Measurements from ENCODE around the gene G6PC2. TPM values are rescaled to one million over a fixed set of nuclear protein-coding genes. Genes with fewer than 3 reads are reported as not detected.

The G6PC2 gene
- total and polyA plus RNA-seq, 10 of the 15 experiments (the other 5 are each of a cell fraction or from before 2014, with no cell fraction given), result not detected

DNA sequence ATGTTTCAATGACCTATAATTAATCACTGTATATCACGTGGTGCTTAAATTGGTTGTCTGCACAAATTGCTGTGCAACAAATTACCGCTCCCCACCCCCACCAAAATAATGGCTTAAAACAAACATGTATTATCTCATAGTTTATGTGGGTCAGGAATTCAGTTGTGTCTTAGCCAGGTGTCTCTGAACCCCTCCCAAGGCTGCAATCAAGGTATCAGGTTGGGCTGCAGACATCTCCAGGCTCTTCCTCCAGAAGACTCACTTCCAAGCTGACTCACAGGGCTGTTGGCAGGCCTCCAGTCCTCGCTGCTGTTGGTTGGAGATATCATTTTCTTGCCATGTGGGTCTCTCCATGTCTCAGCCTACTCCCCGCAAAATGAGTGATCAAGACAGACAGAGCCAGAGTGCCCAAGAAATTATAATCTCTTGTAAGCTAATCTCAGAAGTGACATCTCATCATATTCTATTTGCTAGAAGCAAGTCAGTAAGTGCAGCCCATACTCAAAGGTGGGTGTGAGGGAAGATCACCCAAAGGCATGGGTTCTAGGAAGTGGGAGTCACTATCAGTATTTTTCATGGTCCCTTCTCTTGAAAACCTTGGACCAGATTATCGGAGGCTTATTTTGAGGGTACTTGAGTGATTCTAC, 49.3 kb upstream of the G6PC2 start:
- no peaks in the 10 kb centered on the region for H3K79me2 ChIP-seq (ENCODE audit: control insufficient read depth, insufficient read depth, low read length)
- 87% methylated on average over 5 of the region's 5 CpGs for WGBS (ENCODE audit: insufficient coverage, insufficient replicate concordance, low lambda C conversion rate, missing lambda C conversion rate)
- H4K20me1 ChIP-seq (ENCODE audit: control insufficient read depth, insufficient read depth), result no peaks in the 10 kb centered on the region
- SMC1A ChIA-PET (ENCODE audit: uncharacterized antibody, unreplicated experiment), result no interaction called here
- H3K27ac ChIP-seq (ENCODE audit: control insufficient read depth, insufficient read depth), result no peak overlapping the region
- POLR2A ChIA-PET, result no interaction called here
- intact Hi-C loops (cut with micrococcal nuclease; ENCODE audit: unreplicated experiment), result no loop called here
- no peak for DNase-seq (ENCODE audit: low read depth, low spot score)
- no peaks in the 10 kb centered on the region; a peak in 1 of 4 replicates for H3K36me3 ChIP-seq (ENCODE audit: control insufficient read depth in 2 of 2, insufficient read depth in 2 of 2, low read length in 1 of 2)
- no peak overlapping the region for H2AFZ ChIP-seq (ENCODE audit: control insufficient read depth, low read depth, low read length)
- RAD21 ChIA-PET (ENCODE audit: unreplicated experiment), result no interaction called here
- no peak for TF ChIP-seq MEF2B (IDR thresholded peaks at IDR 0.05; ENCODE audit: partially characterized antibody, poor library complexity, severe bottlenecking)
- TF ChIP-seq CBFB (IDR thresholded peaks at IDR 0.05; ENCODE audit: low read depth), result no peak
- TF ChIP-seq RBBP5 (conservative IDR thresholded peaks at IDR 0.05), result no peak
- no peak for TF ChIP-seq STAT1 (conservative IDR thresholded peaks at IDR 0.05)
- no peak for FAIRE-seq
- H3K27me3 ChIP-seq (replicated peaks in 1 of 2; ENCODE audit: control insufficient read depth in 2 of 2, insufficient read depth in 2 of 2, low read length in 1 of 2), result no peaks in the 10 kb centered on the region
- H3K9ac ChIP-seq (ENCODE audit: control insufficient read depth, insufficient read depth, low read length), result no peak overlapping the region
- CTCF ChIA-PET, result no interaction called here
- H3K4me3 ChIP-seq, result no peak overlapping the region
- no peak overlapping the region for H3K4me2 ChIP-seq (ENCODE audit: control insufficient read depth, insufficient read depth)
- no peaks in the 10 kb centered on the region for H3K9me3 ChIP-seq (replicated peaks; ENCODE audit: control insufficient read depth, insufficient read depth, low read length)
- H3K4me1 ChIP-seq (ENCODE audit: control insufficient read depth, insufficient read depth, low read length), result no peaks in the 10 kb centered on the region
- in situ Hi-C loops (cut with MboI), result no loop called here
- ATAC-seq, result no peak
- no TSS peak for BruUV-seq (replicated peaks)

DNA sequence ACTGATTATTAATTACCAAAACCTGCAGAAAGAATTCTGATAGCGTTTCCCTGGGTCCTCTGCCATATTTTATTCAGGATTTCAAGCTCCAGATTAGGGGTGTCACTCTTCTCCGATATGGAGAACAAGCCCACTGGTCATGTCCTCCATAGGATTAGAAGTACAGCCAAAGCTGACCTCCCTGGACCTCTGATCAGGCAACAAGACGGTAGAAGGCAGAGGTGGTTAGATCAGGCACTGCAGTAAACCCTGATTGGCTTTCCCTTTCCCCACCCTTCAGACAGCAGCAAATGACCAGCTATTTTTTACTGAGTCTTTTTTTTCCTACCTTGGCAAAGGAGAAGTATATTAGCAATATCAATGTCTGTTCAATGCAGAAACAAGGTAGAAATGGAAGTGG, 48.6 kb upstream of the G6PC2 start:
- POLR2A ChIA-PET, result no interaction called here
- WGBS (ENCODE audit: insufficient coverage, insufficient replicate concordance, low lambda C conversion rate, missing lambda C conversion rate), result 80% methylated on average over 3 of the region's 3 CpGs
- ATAC-seq (no peak), DNase-seq (ENCODE audit: low read depth, low spot score) (no peak), FAIRE-seq (no peak)
- intact Hi-C loops (cut with micrococcal nuclease; ENCODE audit: unreplicated experiment), result no loop called here
- SMC1A ChIA-PET (ENCODE audit: uncharacterized antibody, unreplicated experiment), result no interaction called here
- CTCF ChIA-PET, result no interaction called here
- H4K20me1 ChIP-seq (ENCODE audit: control insufficient read depth, insufficient read depth), result no peaks in the 10 kb centered on the region
- no peak overlapping the region for H2AFZ ChIP-seq (ENCODE audit: control insufficient read depth, low read depth, low read length)
- H3K27ac ChIP-seq (ENCODE audit: control insufficient read depth, insufficient read depth), result no peak overlapping the region
- BruUV-seq (replicated peaks), result no TSS peak
- H3K9ac ChIP-seq (ENCODE audit: control insufficient read depth, insufficient read depth, low read length), result no peak overlapping the region
- H3K4me2 ChIP-seq (ENCODE audit: control insufficient read depth, insufficient read depth), result no peak overlapping the region
- H3K9me3 ChIP-seq (replicated peaks; ENCODE audit: control insufficient read depth, insufficient read depth, low read length), result no peaks in the 10 kb centered on the region
- no peaks in the 10 kb centered on the region; a peak in 1 of 4 replicates for H3K36me3 ChIP-seq (ENCODE audit: control insufficient read depth in 2 of 2, insufficient read depth in 2 of 2, low read length in 1 of 2)
- in situ Hi-C loops (cut with MboI), result no loop called here
- no peaks in the 10 kb centered on the region for H3K79me2 ChIP-seq (ENCODE audit: control insufficient read depth, insufficient read depth, low read length)
- H3K4me1 ChIP-seq (ENCODE audit: control insufficient read depth, insufficient read depth, low read length), result no peaks in the 10 kb centered on the region
- RAD21 ChIA-PET (ENCODE audit: unreplicated experiment), result no interaction called here
- no peak overlapping the region for H3K4me3 ChIP-seq
- H3K27me3 ChIP-seq (replicated peaks in 1 of 2; ENCODE audit: control insufficient read depth in 2 of 2, insufficient read depth in 2 of 2, low read length in 1 of 2), result no peaks in the 10 kb centered on the region
- TF ChIP-seq, protein P1, sequence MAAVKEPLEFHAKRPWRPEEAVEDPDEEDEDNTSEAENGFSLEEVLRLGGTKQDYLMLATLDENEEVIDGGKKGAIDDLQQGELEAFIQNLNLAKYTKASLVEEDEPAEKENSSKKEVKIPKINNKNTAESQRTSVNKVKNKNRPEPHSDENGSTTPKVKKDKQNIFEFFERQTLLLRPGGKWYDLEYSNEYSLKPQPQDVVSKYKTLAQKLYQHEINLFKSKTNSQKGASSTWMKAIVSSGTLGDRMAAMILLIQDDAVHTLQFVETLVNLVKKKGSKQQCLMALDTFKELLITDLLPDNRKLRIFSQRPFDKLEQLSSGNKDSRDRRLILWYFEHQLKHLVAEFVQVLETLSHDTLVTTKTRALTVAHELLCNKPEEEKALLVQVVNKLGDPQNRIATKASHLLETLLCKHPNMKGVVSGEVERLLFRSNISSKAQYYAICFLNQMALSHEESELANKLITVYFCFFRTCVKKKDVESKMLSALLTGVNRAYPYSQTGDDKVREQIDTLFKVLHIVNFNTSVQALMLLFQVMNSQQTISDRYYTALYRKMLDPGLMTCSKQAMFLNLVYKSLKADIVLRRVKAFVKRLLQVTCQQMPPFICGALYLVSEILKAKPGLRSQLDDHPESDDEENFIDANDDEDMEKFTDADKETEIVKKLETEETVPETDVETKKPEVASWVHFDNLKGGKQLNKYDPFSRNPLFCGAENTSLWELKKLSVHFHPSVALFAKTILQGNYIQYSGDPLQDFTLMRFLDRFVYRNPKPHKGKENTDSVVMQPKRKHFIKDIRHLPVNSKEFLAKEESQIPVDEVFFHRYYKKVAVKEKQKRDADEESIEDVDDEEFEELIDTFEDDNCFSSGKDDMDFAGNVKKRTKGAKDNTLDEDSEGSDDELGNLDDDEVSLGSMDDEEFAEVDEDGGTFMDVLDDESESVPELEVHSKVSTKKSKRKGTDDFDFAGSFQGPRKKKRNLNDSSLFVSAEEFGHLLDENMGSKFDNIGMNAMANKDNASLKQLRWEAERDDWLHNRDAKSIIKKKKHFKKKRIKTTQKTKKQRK (IDR thresholded peaks at IDR 0.05; ENCODE audit: low read depth, low read length), result no peak
- no peak for TF ChIP-seq ZNF24 (IDR thresholded peaks at IDR 0.05)
- no peak for TF ChIP-seq MTA3 (IDR thresholded peaks at IDR 0.05; ENCODE audit: borderline replicate concordance, low read length)
- no peak for TF ChIP-seq TBL1XR1 (IDR thresholded peaks at IDR 0.05; ENCODE audit: low read depth, low read length)
- no peak for TF ChIP-seq ESRRA (IDR thresholded peaks at IDR 0.05; ENCODE audit: low read length)
- TF ChIP-seq CHD4 (IDR thresholded peaks at IDR 0.05), result no peak
- TF ChIP-seq, protein P2, sequence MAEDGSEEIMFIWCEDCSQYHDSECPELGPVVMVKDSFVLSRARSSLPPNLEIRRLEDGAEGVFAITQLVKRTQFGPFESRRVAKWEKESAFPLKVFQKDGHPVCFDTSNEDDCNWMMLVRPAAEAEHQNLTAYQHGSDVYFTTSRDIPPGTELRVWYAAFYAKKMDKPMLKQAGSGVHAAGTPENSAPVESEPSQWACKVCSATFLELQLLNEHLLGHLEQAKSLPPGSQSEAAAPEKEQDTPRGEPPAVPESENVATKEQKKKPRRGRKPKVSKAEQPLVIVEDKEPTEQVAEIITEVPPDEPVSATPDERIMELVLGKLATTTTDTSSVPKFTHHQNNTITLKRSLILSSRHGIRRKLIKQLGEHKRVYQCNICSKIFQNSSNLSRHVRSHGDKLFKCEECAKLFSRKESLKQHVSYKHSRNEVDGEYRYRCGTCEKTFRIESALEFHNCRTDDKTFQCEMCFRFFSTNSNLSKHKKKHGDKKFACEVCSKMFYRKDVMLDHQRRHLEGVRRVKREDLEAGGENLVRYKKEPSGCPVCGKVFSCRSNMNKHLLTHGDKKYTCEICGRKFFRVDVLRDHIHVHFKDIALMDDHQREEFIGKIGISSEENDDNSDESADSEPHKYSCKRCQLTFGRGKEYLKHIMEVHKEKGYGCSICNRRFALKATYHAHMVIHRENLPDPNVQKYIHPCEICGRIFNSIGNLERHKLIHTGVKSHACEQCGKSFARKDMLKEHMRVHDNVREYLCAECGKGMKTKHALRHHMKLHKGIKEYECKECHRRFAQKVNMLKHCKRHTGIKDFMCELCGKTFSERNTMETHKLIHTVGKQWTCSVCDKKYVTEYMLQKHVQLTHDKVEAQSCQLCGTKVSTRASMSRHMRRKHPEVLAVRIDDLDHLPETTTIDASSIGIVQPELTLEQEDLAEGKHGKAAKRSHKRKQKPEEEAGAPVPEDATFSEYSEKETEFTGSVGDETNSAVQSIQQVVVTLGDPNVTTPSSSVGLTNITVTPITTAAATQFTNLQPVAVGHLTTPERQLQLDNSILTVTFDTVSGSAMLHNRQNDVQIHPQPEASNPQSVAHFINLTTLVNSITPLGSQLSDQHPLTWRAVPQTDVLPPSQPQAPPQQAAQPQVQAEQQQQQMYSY (CRISPR knock-in tag; IDR thresholded peaks at IDR 0.05), result no peak
- TF ChIP-seq ZBED1 (IDR thresholded peaks at IDR 0.05; ENCODE audit: borderline replicate concordance), result no peak
- no peak for TF ChIP-seq SMARCA5 (IDR thresholded peaks at IDR 0.05)
- no peak for TF ChIP-seq RBBP5 (conservative IDR thresholded peaks at IDR 0.05)
